ENCODE measurements around the gene ACOX2. TPM values are rescaled to one million over a fixed set of nuclear protein-coding genes. Genes with fewer than 3 reads are reported as not detected.

The ACOX2 gene
- total RNA-seq, 1 experiment from 2014 or later = 3.5 TPM

- DNase-seq = no peak
- Histone ChIP-seq H3K4me2 (peak overlapping the region; percentile 29; the same call in 1 of the 2 replicates), H3K4me3 (no peak overlapping the region), H3K9me2 (ENCODE audit: insufficient read depth) (no peaks in the 10 kb centered on the region), H3K9me3 (ENCODE audit: insufficient read depth, low read depth) (no peaks in the 10 kb centered on the region), H3K27me3 (ENCODE audit: insufficient read depth, low read depth) (no peaks in the 10 kb centered on the region), H3K36me3 (ENCODE audit: low read depth) (no peaks in the 10 kb centered on the region), H3K79me2 (ENCODE audit: low read depth) (no peaks in the 10 kb centered on the region), H3K27ac (no peak overlapping the region), H3K4me1 (replicated peaks; ENCODE audit: insufficient read depth) (peaks cover 35% of the 10 kb centered on the region), H2AFZ (no peak overlapping the region), H4K20me1 (ENCODE audit: insufficient read depth) (no peaks in the 10 kb centered on the region), H3F3A (ENCODE audit: insufficient read depth, low read depth) (peaks cover 8% of the 10 kb centered on the region; the same call in 1 of the 2 replicates)
- intact Hi-C loops (cut with micrococcal nuclease; ENCODE audit: unreplicated experiment) = loop anchor here (1.0 to 5.0 kb wide), 3 partner anchors 27 to 142 kb away; no protein-coding TSS in a partner anchor
- ChIA-PET CTCF (no interaction called here), POLR2A (ENCODE audit: unreplicated experiment) (interaction anchor here (0.7 kb wide), 1 partner anchor 7 kb away, joined by 4 read pairs; no protein-coding TSS in a partner anchor)
- no peak for TF ChIP-seq EZH2 (IDR thresholded peaks at IDR 0.05; ENCODE audit: low read depth)
- no peak; the same call in 1 of the 2 replicates for TF ChIP-seq CTCF (conservative IDR thresholded peaks at IDR 0.05)
- BruUV-seq (replicated peaks) = no TSS peak
These were observed 73.1 kb downstream of the ACOX2 start for GRCh38 chr3:58463942-58464271.

DNA sequence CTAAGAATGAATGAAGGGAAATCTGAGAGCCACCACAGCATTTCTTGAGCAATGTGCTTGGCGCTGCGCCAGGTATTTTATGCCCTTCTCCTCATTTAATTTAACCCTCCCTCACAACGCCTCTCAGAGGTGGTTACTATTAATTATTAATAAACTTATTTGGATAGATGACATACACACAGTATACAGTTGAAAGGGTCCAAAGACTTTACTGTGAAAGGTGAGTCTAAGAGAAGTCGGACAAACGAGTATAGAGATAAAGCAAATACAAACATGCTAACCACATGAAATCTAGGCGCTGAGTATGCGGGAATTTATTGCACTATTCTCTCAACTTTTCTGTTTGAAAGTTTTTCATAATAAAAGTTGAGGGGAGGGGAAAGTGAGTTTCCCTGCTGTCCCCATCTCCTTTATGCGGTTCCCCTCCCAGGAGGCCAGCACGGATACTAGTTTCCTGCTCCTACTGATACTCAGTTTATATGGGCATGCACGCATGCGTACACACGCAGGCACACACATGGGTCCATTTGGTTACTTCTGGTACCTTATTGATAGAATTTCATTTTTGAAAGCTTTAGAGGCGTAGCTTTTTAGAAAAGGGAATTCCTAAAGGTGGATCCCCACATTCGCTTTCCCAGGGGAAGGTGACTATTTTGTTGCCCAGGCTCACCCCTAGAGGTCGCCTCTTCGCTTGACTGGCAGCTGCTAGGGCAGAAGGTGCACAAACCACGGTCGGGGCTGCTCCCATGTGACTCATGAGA is 73.6 kb downstream of the ACOX2 start:
- Histone ChIP-seq H3K9me3 (ENCODE audit: insufficient read depth, low read depth) (no peaks in the 10 kb centered on the region), H3K27ac (no peak overlapping the region), H3K4me1 (replicated peaks; ENCODE audit: insufficient read depth) (peaks cover 29% of the 10 kb centered on the region), H2AFZ (no peak overlapping the region), H3K4me3 (no peak overlapping the region), H3K9me2 (ENCODE audit: insufficient read depth) (no peaks in the 10 kb centered on the region), H3K79me2 (ENCODE audit: low read depth) (no peaks in the 10 kb centered on the region), H3F3A (ENCODE audit: insufficient read depth, low read depth) (peaks cover 5% of the 10 kb centered on the region; the same call in 1 of the 2 replicates), H3K4me2 (peak overlapping the region; percentile 29), H4K20me1 (ENCODE audit: insufficient read depth) (no peaks in the 10 kb centered on the region), H3K27me3 (ENCODE audit: insufficient read depth, low read depth) (no peaks in the 10 kb centered on the region), H3K36me3 (ENCODE audit: low read depth) (no peaks in the 10 kb centered on the region)
- DNase-seq = peak; percentile 71 to 77
- ChIA-PET CTCF (no interaction called here), POLR2A (ENCODE audit: unreplicated experiment) (interaction anchor here (0.6 to 0.7 kb wide), 2 partner anchors 8 to 24 kb away, joined by 3 to 4 read pairs; no protein-coding TSS in a partner anchor)
- intact Hi-C loops (cut with micrococcal nuclease; ENCODE audit: unreplicated experiment) = loop anchor here (1.0 to 5.0 kb wide), 3 partner anchors 28 to 141 kb away; no protein-coding TSS in a partner anchor
- BruUV-seq (replicated peaks) = no TSS peak
- TF ChIP-seq EZH2 (IDR thresholded peaks at IDR 0.05; ENCODE audit: low read depth) (no peak), CTCF (conservative IDR thresholded peaks at IDR 0.05) (peak; percentile 85)

DNA sequence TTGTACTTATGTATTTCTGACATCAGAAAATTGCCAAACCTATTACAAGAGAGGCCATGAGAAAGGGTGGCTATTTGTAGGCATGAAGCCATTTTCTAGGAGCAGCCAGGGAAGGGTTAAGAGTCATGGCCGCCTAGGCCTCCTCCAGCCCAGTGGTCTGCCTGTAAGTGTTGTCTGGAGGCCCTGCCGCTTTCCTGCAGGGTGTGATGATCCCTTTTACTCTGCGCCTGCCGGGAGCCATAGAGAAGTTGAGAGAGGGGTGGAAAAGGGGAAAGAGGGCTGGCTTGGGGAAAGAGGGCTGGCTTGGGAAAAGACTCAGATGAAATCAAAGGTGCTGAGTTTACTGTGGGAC is 74.2 kb downstream of the ACOX2 start:
- TF ChIP-seq CTCF (conservative IDR thresholded peaks at IDR 0.05) = no peak
- TF ChIP-seq EZH2 (IDR thresholded peaks at IDR 0.05; ENCODE audit: low read depth) = no peak
- Histone ChIP-seq H3K4me2 (no peak overlapping the region), H3K9me3 (ENCODE audit: insufficient read depth, low read depth) (no peaks in the 10 kb centered on the region), H3K4me3 (no peak overlapping the region), H3K27ac (no peak overlapping the region), H3K79me2 (ENCODE audit: low read depth) (no peaks in the 10 kb centered on the region), H3K9me2 (ENCODE audit: insufficient read depth) (no peaks in the 10 kb centered on the region), H3K27me3 (ENCODE audit: insufficient read depth, low read depth) (no peaks in the 10 kb centered on the region), H4K20me1 (ENCODE audit: insufficient read depth) (no peaks in the 10 kb centered on the region), H3K36me3 (ENCODE audit: low read depth) (no peaks in the 10 kb centered on the region), H3F3A (ENCODE audit: insufficient read depth, low read depth) (peaks cover 5% of the 10 kb centered on the region; the same call in 1 of the 2 replicates), H2AFZ (no peak overlapping the region), H3K4me1 (replicated peaks; ENCODE audit: insufficient read depth) (peaks cover 24% of the 10 kb centered on the region)
- DNase-seq = peak in 1 of 2 experiments; percentile 39
- POLR2A ChIA-PET (ENCODE audit: unreplicated experiment) = no interaction called here
- CTCF ChIA-PET = no interaction called here
- intact Hi-C loops (cut with micrococcal nuclease; ENCODE audit: unreplicated experiment) = loop anchor here (1.0 to 5.0 kb wide), 3 partner anchors 28 to 141 kb away; no protein-coding TSS in a partner anchor
- BruUV-seq (replicated peaks) = no TSS peak
